Testis (tissue), 2 donors: Measurements from ENCODE around the gene MEF2B.

Experiments
- CTCF ChIP-seq, 3 experiments: fragments of 450-650 bp in 2 of 3; fragments of 200-600 bp in 1 of 3; sonication (generic) in 1 of 3; IDR thresholded peaks; one replicate each; pipeline ENCODE4 v1.5.1; 2016 to 2019; ENCODE audit warnings: antibody characterized with exemption in 3 of 3, mild to moderate bottlenecking in 2 of 3, moderate library complexity in 1 of 3
- POLR2A ChIP-seq: fragments of 450-650 bp; IDR thresholded peaks from one replicate; pipeline ENCODE4 v1.6.1; 2017; ENCODE audit warnings: antibody characterized with exemption, mild to moderate bottlenecking, moderate library complexity

- TF ChIP-seq POLR2A (no peak), CTCF (IDR thresholded peaks at IDR 0.05) (no peak)
These were observed 71.1 kb downstream of the MEF2B start for GRCh38 chr19:19098703-19099632.
